Left renal cortex interstitium (tissue), 4 donors: ENCODE results near the gene DUS1L. TPM values are rescaled to one million over a fixed set of nuclear protein-coding genes. Genes with fewer than 3 reads are reported as not detected.

Source experiments
- DNase-seq, 4 donors: peaks; one replicate each; pipeline ENCODE4 v3.0.0-alpha.2; 2013; ENCODE audit warnings: low read depth in 4 of 4, low spot score in 2 of 4, missing footprints in 1 of 4
- polyA plus RNA-seq, 4 donors: library from polyadenylated mRNA; unstranded; fragments of 120-200 nt; gene quantifications; one replicate each; pipeline ENCODE4 v1.2.1, GENCODE V29; 2013; ENCODE audit not compliant: insufficient read length in 4 of 4

DUS1L gene
- polyA plus RNA-seq, 4 donors: 67.0 to 99.5 (median 97.0) TPM

GRCh38 chr17:82077617-82078358, 12.2 kb upstream of the DUS1L start:
- DNase-seq: no peak

GRCh38 chr17:82076785-82077591, 11.4 kb upstream of the DUS1L start:
- DNase-seq: no peak

- DNase-seq: no peak
These were observed 10.6 kb upstream of the DUS1L start for GRCh38 chr17:82076018-82076784.

- DNase-seq: no peak
These were observed 7.8 kb upstream of the DUS1L start for GRCh38 chr17:82073446-82073845.

- no peak for DNase-seq
These were observed 7.2 kb upstream of the DUS1L start for GRCh38 chr17:82072827-82073226.

- DNase-seq: no peak
These were observed 5.0 kb upstream of the DUS1L start for GRCh38 chr17:82070611-82071010.

GRCh38 chr17:82065193-82065637, 389 bp downstream of the DUS1L start:
- no peak for DNase-seq

- no peak for DNase-seq
These were observed 991 bp downstream of the DUS1L start for GRCh38 chr17:82064433-82065192.

- no peak for DNase-seq
These were observed 1.9 kb downstream of the DUS1L start for GRCh38 chr17:82063424-82064415.

- no peak for DNase-seq
These were observed 2.6 kb downstream of the DUS1L start for GRCh38 chr17:82062984-82063368.

- no peak for DNase-seq
These were observed 3.3 kb downstream of the DUS1L start for GRCh38 chr17:82062076-82062983.

GRCh38 chr17:82061047-82061925, 4.3 kb downstream of the DUS1L start:
- no peak for DNase-seq

GRCh38 chr17:82060614-82061013, 5.0 kb downstream of the DUS1L start:
- no peak for DNase-seq

GRCh38 chr17:82060001-82060380, 5.6 kb downstream of the DUS1L start:
- no peak for DNase-seq

- no peak for DNase-seq
These were observed 6.2 kb downstream of the DUS1L start for GRCh38 chr17:82059272-82060000.

- no peak for DNase-seq
These were observed 6.8 kb downstream of the DUS1L start for GRCh38 chr17:82058855-82059249.
